RWPE1 (cell line): Measurements from ENCODE around the gene DRAP1.

ENCODE experiments used
- CTCF ChIA-PET: fragments of 350-600 bp; sonication (Branson Sonifier 250); formaldehyde crosslinking; extraction: SDS; loops from one replicate; lab custom pipeline; 2021; lab: Yijun Ruan, JAX
- POLR2A ChIA-PET: fragments of 400-600 bp; formaldehyde crosslinking; extraction: SDS; loops from one replicate; lab custom pipeline; 2020; ENCODE audit warnings: antibody characterized with exemption; ENCODE audit not compliant: low non-redundant PET; lab: Yijun Ruan, JAX
- DNase-seq: peaks from one replicate; pipeline ENCODE4 v3.0.0; 2012; ENCODE audit warnings: low spot score
- H3K27ac ChIP-seq: fragments of 450-650 bp; 2 replicates; pipeline ENCODE4 v1.5.1; 2017
- TF ChIP-seq, protein P1 (sequence below): fragments of 450-650 bp; conservative IDR thresholded peaks from 2 replicates; pipeline ENCODE4 v1.5.1; 2017; ENCODE audit warnings: low read depth, mild to moderate bottlenecking

Gene DRAP1

GRCh38 chr11:65965986-65966762 lies 46.9 kb downstream of the DRAP1 start:
- POLR2A ChIA-PET: interaction anchor here (0.6 kb wide), 1 partner anchor 1523 kb away, joined by 3 read pairs; no protein-coding TSS in a partner anchor
- TF ChIP-seq, protein P1, sequence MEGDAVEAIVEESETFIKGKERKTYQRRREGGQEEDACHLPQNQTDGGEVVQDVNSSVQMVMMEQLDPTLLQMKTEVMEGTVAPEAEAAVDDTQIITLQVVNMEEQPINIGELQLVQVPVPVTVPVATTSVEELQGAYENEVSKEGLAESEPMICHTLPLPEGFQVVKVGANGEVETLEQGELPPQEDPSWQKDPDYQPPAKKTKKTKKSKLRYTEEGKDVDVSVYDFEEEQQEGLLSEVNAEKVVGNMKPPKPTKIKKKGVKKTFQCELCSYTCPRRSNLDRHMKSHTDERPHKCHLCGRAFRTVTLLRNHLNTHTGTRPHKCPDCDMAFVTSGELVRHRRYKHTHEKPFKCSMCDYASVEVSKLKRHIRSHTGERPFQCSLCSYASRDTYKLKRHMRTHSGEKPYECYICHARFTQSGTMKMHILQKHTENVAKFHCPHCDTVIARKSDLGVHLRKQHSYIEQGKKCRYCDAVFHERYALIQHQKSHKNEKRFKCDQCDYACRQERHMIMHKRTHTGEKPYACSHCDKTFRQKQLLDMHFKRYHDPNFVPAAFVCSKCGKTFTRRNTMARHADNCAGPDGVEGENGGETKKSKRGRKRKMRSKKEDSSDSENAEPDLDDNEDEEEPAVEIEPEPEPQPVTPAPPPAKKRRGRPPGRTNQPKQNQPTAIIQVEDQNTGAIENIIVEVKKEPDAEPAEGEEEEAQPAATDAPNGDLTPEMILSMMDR: no peak
- no peak overlapping the region for H3K27ac ChIP-seq
- no peak for DNase-seq
- CTCF ChIA-PET: interaction anchor here (0.6 kb wide), 2 partner anchors 102 to 233 kb away, joined by 3 read pairs; no protein-coding TSS in a partner anchor

DNA sequence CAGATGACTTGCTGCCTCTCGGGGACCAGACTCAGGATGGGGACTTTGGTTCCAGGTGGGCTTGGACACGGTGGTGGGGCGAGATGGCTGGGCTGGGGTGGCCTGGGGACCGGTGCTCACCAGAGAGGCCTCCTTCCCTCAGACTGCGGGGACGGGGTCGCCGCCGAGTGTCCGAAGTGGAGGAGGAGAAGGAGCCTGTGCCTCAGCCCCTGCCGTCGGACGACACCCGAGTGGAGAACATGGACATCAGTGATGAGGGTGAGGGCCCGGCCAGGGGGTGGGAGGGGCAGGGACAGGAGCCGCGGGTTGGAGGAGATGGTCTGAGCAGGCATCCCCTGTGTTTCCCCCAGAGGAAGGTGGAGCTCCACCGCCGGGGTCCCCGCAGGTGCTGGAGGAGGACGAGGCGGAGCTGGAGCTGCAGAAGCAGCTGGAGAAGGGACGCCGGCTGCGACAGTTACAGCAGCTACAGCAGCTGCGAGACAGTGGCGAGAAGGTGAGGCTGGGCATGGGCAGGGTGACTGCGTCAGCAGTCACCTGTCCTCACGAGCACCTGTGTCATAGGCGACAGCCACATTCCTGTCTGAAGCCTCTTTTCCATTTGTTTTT lies 48.2 kb downstream of the DRAP1 start:
- no peak for DNase-seq
- no peak overlapping the region for H3K27ac ChIP-seq
- ChIA-PET CTCF (interaction anchor here (0.6 kb wide), 1 partner anchor 256 kb away, joined by 3 read pairs; no protein-coding TSS in a partner anchor), POLR2A (interaction anchor here (0.7 kb wide), 1 partner anchor 86 kb away, joined by 6 read pairs; no protein-coding TSS in a partner anchor)
- TF ChIP-seq, protein P1: no peak

DNA sequence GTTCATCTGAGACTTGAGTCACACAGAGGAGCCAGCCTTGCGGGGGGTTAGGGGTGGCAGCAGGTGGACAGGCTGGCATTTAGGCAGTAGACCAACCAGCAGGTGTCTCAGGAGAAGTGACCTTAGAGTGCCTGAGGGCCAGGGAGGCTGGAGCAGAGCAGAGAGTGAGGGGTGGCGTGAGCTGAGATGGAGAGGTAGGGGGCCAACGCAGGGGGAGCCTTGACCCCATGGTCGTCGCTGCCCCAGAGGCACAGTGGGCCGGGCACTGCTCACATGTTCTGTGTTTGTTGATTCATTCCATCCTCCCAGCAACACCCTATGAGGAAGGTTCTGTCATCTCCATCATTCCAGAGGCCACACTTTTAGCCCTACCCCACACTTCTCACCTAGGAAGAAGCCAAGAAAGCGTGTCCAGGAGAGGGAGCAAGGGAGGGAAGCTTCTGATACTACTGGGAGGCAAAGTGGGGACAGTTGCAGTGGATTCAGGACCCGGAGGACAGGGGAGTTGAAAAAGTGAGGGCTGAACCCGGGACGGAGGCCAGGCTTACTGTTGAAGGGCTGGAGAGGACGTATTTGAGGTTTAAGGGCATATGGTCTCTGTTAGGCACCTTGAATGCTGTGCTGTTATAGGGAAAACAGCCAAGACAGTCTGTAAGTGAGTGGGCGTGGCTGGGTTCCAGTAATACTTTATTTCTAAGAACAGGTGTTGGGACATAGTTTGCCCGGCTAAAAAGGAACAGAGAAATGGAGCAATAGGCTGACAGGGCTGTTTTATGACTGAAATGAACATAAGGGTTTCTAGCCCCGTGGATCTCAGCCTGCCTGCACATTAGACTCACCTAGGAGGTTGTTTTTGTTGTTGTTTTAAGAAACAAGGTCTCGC lies 49.6 kb downstream of the DRAP1 start:
- TF ChIP-seq, protein P1: no peak
- ChIA-PET POLR2A (no interaction called here), CTCF (interaction anchor here (0.6 kb wide), 1 partner anchor 101 kb away, joined by 3 read pairs; no protein-coding TSS in a partner anchor)
- no peak for DNase-seq
- peak overlapping the region; percentile 37 for H3K27ac ChIP-seq
